ENCODE measurements around the gene FOXD4L5. TPM values are rescaled to one million over a fixed set of nuclear protein-coding genes. Genes with fewer than 3 reads are reported as not detected.
"Not testable (repeated sequence)": the region's sequence is repeated elsewhere in the genome, so short reads cannot be mapped to it uniquely, and the experiment has no call there.

The FOXD4L5 gene
- total RNA-seq (2016; rRNA removed; fragmentation: Illumina TruSeq; extraction: Trizol): 0.22 TPM in 1 of 2 replicates, not detected in the other
- total RNA-seq (2016; cell fraction: cytosol; rRNA removed; fragmentation: Illumina TruSeq; extraction: Trizol; ENCODE audit: low read depth): not detected in 2 replicates
- 0.24 TPM in 1 of 2 replicates, not detected in the other for total RNA-seq (2016; cell fraction: insoluble cytoplasmic fraction; rRNA removed; fragmentation: Illumina TruSeq; extraction: Trizol)
- total RNA-seq (2016; cell fraction: membrane; rRNA removed; fragmentation: Illumina TruSeq; extraction: Trizol): 0.09 TPM in 1 of 2 replicates, not detected in the other
- total RNA-seq (2016; cell fraction: nucleus; rRNA removed; fragmentation: Illumina TruSeq; extraction: Trizol): 0.47 and 0.56 TPM in 2 replicates
- 0.10 and 0.20 TPM in 2 replicates for polyA plus RNA-seq (2011; rRNA removed)
- polyA plus RNA-seq (2011; cell fraction: cytosol; rRNA removed): 0.01 and 0.03 TPM in 2 replicates
- polyA plus RNA-seq (2011; cell fraction: nucleus; rRNA removed): 0.35 and 0.51 TPM in 2 replicates
- polyA plus RNA-seq (2012): 0.08 and 0.09 TPM in 2 replicates
- polyA plus RNA-seq (2016; cell fraction: cytosol; fragmentation: Illumina TruSeq; extraction: Trizol; ENCODE audit: low read depth): not detected in 2 replicates
- 0.08 TPM in 1 of 2 replicates, not detected in the other for polyA plus RNA-seq (2016; cell fraction: insoluble cytoplasmic fraction; fragmentation: Illumina TruSeq; extraction: Trizol; ENCODE audit: low read depth)
- not detected in 2 replicates for polyA plus RNA-seq (2016; cell fraction: membrane; fragmentation: Illumina TruSeq; extraction: Trizol; ENCODE audit: low read depth)
- polyA plus RNA-seq (2016; cell fraction: nucleus; fragmentation: Illumina TruSeq; extraction: Trizol; ENCODE audit: insufficient read depth, low read depth): 0.52 and 0.60 TPM in 2 replicates
- polyA minus RNA-seq (2011; rRNA and poly(A)+ RNA removed; ENCODE audit: low replicate concordance): 0.28 and 0.92 TPM in 2 replicates
- not detected in 2 replicates for polyA minus RNA-seq (2011; cell fraction: cytosol; rRNA and poly(A)+ RNA removed)
- 3.2 and 5.7 TPM in 2 replicates for polyA minus RNA-seq (2011; cell fraction: nucleus; rRNA and poly(A)+ RNA removed)
- percentile 22 among the genes with signal in this experiment for Bru-seq, nascent RNA
- percentile 12 among the genes with signal in this experiment for BruChase-seq, experiment 1, labeled RNA remaining after a 6-hour chase
- percentile 15 among the genes with signal in this experiment for BruChase-seq, experiment 2, labeled RNA remaining after a 2-hour chase
- long read RNA-seq, experiment 1: 0 reads
- long read RNA-seq, experiment 2: 0 reads

- H3K79me2 ChIP-seq (ENCODE audit: insufficient read depth, low read length); POLR2A ChIA-PET; H3K4me2 ChIP-seq (ENCODE audit: low read depth, low read length); BruUV-seq (replicated peaks); H3K36me3 ChIP-seq (replicated peaks in 1 of 2; ENCODE audit: control insufficient read depth in 1 of 2, insufficient read depth in 2 of 2, low read length in 2 of 2); H3K9me3 ChIP-seq (ENCODE audit: low read length); H3K4me3 ChIP-seq (replicated peaks in 1 of 3; ENCODE audit: insufficient read depth in 1 of 3, low read depth in 2 of 3, low read length in 3 of 3); H3K27ac ChIP-seq (ENCODE audit: extremely low read length, insufficient read depth, low read length); ATAC-seq; H3K27me3 ChIP-seq (ENCODE audit: control insufficient read depth in 1 of 2, insufficient read depth in 2 of 2, low read length in 2 of 2); H3K9ac ChIP-seq (ENCODE audit: insufficient read depth, low read depth, low read length); in situ Hi-C loops (cut with HindIII; ENCODE audit: extremely low pct_ligation_motif_present, low pct_unique_long_range_greater_than_20kb); H4K20me1 ChIP-seq (ENCODE audit: insufficient read depth, low read length); FAIRE-seq; DNase-seq (ENCODE audit: low spot score); H2AFZ ChIP-seq (ENCODE audit: low read length); CTCF ChIA-PET (ENCODE audit: low intra/inter-chr PET ratio, low total read pairs); H3K4me1 ChIP-seq (ENCODE audit: insufficient read depth, low read length); intact Hi-C loops (cut with micrococcal nuclease; ENCODE audit: unreplicated experiment): not testable (repeated sequence)
- 81% methylated on average over 1 of the region's 2 CpGs for WGBS (ENCODE audit: low lambda C conversion rate)
Measured at GRCh38 chr9:65285109-65285508, at the start of gene FOXD4L5. FOXD4L5 (minus strand) TSS chr9:65285209; CDS start chr9:65284377, 832 bp downstream.

- H3K9me3 ChIP-seq (ENCODE audit: low read length); POLR2A ChIA-PET; H4K20me1 ChIP-seq (ENCODE audit: insufficient read depth, low read length); ATAC-seq; intact Hi-C loops (cut with micrococcal nuclease; ENCODE audit: unreplicated experiment); CTCF ChIA-PET (ENCODE audit: low intra/inter-chr PET ratio, low total read pairs); H3K9ac ChIP-seq (ENCODE audit: insufficient read depth, low read depth, low read length); H3K79me2 ChIP-seq (ENCODE audit: insufficient read depth, low read length); H3K27me3 ChIP-seq (ENCODE audit: control insufficient read depth in 1 of 2, insufficient read depth in 2 of 2, low read length in 2 of 2); H3K27ac ChIP-seq (ENCODE audit: extremely low read length, insufficient read depth, low read length); H3K4me2 ChIP-seq (ENCODE audit: low read depth, low read length); H3K4me1 ChIP-seq (ENCODE audit: insufficient read depth, low read length); in situ Hi-C loops (cut with HindIII; ENCODE audit: extremely low pct_ligation_motif_present, low pct_unique_long_range_greater_than_20kb); H2AFZ ChIP-seq (ENCODE audit: low read length); FAIRE-seq; DNase-seq (ENCODE audit: low spot score); H3K36me3 ChIP-seq (replicated peaks in 1 of 2; ENCODE audit: control insufficient read depth in 1 of 2, insufficient read depth in 2 of 2, low read length in 2 of 2); BruUV-seq (replicated peaks); H3K4me3 ChIP-seq (replicated peaks in 1 of 3; ENCODE audit: insufficient read depth in 1 of 3, low read depth in 2 of 3, low read length in 3 of 3): not testable (repeated sequence)
- no CpG with 5 or more reads among the region's 33 CpGs for WGBS (ENCODE audit: low lambda C conversion rate)
Measured at GRCh38 chr9:65283943-65284342, 1.1 kb downstream of the FOXD4L5 start.

GRCh38 chr9:65282976-65283375, 2.0 kb downstream of the FOXD4L5 start:
- POLR2A ChIA-PET: not testable (repeated sequence)

More at GRCh38 chr9:65282976-65283375, 2.0 kb downstream of the FOXD4L5 start:
- intact Hi-C loops (cut with micrococcal nuclease; ENCODE audit: unreplicated experiment); H3K9me3 ChIP-seq (ENCODE audit: low read length); H3K27ac ChIP-seq (ENCODE audit: extremely low read length, insufficient read depth, low read length); H3K4me3 ChIP-seq (replicated peaks in 1 of 3; ENCODE audit: insufficient read depth in 1 of 3, low read depth in 2 of 3, low read length in 3 of 3); H4K20me1 ChIP-seq (ENCODE audit: insufficient read depth, low read length); DNase-seq (ENCODE audit: low spot score); H3K79me2 ChIP-seq (ENCODE audit: insufficient read depth, low read length); H2AFZ ChIP-seq (ENCODE audit: low read length); H3K9ac ChIP-seq (ENCODE audit: insufficient read depth, low read depth, low read length); H3K27me3 ChIP-seq (ENCODE audit: control insufficient read depth in 1 of 2, insufficient read depth in 2 of 2, low read length in 2 of 2); CTCF ChIA-PET (ENCODE audit: low intra/inter-chr PET ratio, low total read pairs); in situ Hi-C loops (cut with HindIII; ENCODE audit: extremely low pct_ligation_motif_present, low pct_unique_long_range_greater_than_20kb); ATAC-seq; H3K4me1 ChIP-seq (ENCODE audit: insufficient read depth, low read length); H3K4me2 ChIP-seq (ENCODE audit: low read depth, low read length); H3K36me3 ChIP-seq (replicated peaks in 1 of 2; ENCODE audit: control insufficient read depth in 1 of 2, insufficient read depth in 2 of 2, low read length in 2 of 2); BruUV-seq (replicated peaks); FAIRE-seq: not testable (repeated sequence)
- no CpG with 5 or more reads among the region's 27 CpGs for WGBS (ENCODE audit: low lambda C conversion rate)
